MCF 10A (cell line): ENCODE data around the gene GGNBP2. TPM values are rescaled to one million over a fixed set of nuclear protein-coding genes. Genes with fewer than 3 reads are reported as not detected.

ENCODE experiments used
- BruUV-seq: library from RNA; stranded (reverse); fragments of 400-500 nt; replicated peaks from 2 replicates; lab custom pipeline; 2021; lab: Mats Ljungman, UMichigan
- CTCF ChIA-PET: fragments of 300-600 bp; sonication (Branson Sonifier 250); formaldehyde crosslinking; extraction: SDS; loops from one replicate; lab custom pipeline; 2021; ENCODE audit warnings: antibody characterized with exemption, inconsistent platforms; lab: Yijun Ruan, JAX
- POLR2A ChIA-PET: fragments of 300-600, 350-650 bp; sonication (Branson Sonifier 250); formaldehyde crosslinking; extraction: SDS; loops from one replicate; lab custom pipeline; 2020; ENCODE audit warnings: antibody characterized with exemption, inconsistent platforms; lab: Yijun Ruan, JAX
- DNase-seq: peaks from one replicate; pipeline ENCODE4 v3.0.0-alpha.2; 2018; ENCODE audit not compliant: unreplicated experiment
- H3K27ac Mint-ChIP-seq: one replicate; pipeline ENCODE4 v1.8.0; 2022; ENCODE audit warnings: mild to moderate bottlenecking, low read depth, mixed read lengths; ENCODE audit not compliant: unreplicated experiment
- H3K27me3 Mint-ChIP-seq: one replicate; pipeline ENCODE4 v1.8.0; 2022; ENCODE audit warnings: mixed read lengths; ENCODE audit not compliant: insufficient read depth, unreplicated experiment
- H3K36me3 Mint-ChIP-seq: one replicate; pipeline ENCODE4 v1.8.0; 2022; ENCODE audit warnings: mild to moderate bottlenecking, moderate library complexity, mixed read lengths; ENCODE audit not compliant: insufficient read depth, unreplicated experiment
- H3K4me1 Mint-ChIP-seq: one replicate; pipeline ENCODE4 v1.8.0; 2022; ENCODE audit warnings: mixed read lengths; ENCODE audit not compliant: insufficient read depth, unreplicated experiment
- H3K4me3 Mint-ChIP-seq: one replicate; pipeline ENCODE4 v1.8.0; 2022; ENCODE audit warnings: mild to moderate bottlenecking, moderate library complexity, mixed read lengths; ENCODE audit not compliant: unreplicated experiment
- H3K9me3 Mint-ChIP-seq: one replicate; pipeline ENCODE4 v1.8.0; 2022; ENCODE audit warnings: mixed read lengths; ENCODE audit not compliant: unreplicated experiment
- intact Hi-C: fragments of 100-400 bp; cut with micrococcal nuclease; formaldehyde crosslinking; loops from 2 replicates; pipeline ENCODE4 v1.14.1; 2022
- total RNA-seq: library from RNA; stranded (reverse); gene quantifications from 2 replicates; pipeline ENCODE4 v1.2.3, GENCODE V29; 2022
- TF ChIP-seq, protein P1 (sequence below): fragments of 200-600 bp; IDR thresholded peaks from one replicate; pipeline ENCODE4 v1.8.0; 2022; ENCODE audit warnings: antibody characterized with exemption, mild to moderate bottlenecking; ENCODE audit not compliant: unreplicated experiment

The GGNBP2 gene
- total RNA-seq, 1 experiment from 2014 or later, result 88.7 TPM

GRCh38 chr17:36611345-36612072 lies 66.8 kb downstream of the GGNBP2 start:
- ChIA-PET POLR2A (interaction anchor here (2.5 kb wide), 1 partner anchor 9 kb away, joined by 22 read pairs; the partner anchor contains the start of gene MRM1), CTCF (interaction anchor here (0.7 to 2.4 kb wide), 4 partner anchors 9 to 694 kb away, joined by 4 to 16 read pairs (median 4); partner anchors contain the start of gene MRM1)
- peak; percentile 79 for DNase-seq
- H3K9me3 Mint-ChIP-seq, result no peaks in the 10 kb centered on the region
- no peak overlapping the region for H3K4me3 Mint-ChIP-seq
- H3K27ac Mint-ChIP-seq, result no peak overlapping the region
- H3K36me3 Mint-ChIP-seq, result peaks cover 16% of the 10 kb centered on the region
- H3K27me3 Mint-ChIP-seq, result no peaks in the 10 kb centered on the region
- TF ChIP-seq, protein P1, sequence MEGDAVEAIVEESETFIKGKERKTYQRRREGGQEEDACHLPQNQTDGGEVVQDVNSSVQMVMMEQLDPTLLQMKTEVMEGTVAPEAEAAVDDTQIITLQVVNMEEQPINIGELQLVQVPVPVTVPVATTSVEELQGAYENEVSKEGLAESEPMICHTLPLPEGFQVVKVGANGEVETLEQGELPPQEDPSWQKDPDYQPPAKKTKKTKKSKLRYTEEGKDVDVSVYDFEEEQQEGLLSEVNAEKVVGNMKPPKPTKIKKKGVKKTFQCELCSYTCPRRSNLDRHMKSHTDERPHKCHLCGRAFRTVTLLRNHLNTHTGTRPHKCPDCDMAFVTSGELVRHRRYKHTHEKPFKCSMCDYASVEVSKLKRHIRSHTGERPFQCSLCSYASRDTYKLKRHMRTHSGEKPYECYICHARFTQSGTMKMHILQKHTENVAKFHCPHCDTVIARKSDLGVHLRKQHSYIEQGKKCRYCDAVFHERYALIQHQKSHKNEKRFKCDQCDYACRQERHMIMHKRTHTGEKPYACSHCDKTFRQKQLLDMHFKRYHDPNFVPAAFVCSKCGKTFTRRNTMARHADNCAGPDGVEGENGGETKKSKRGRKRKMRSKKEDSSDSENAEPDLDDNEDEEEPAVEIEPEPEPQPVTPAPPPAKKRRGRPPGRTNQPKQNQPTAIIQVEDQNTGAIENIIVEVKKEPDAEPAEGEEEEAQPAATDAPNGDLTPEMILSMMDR, result no peak
- intact Hi-C loops, result no loop called here
- peaks cover 13% of the 10 kb centered on the region for H3K4me1 Mint-ChIP-seq
- no TSS peak for BruUV-seq

GRCh38 chr17:36612323-36612722 lies 67.6 kb downstream of the GGNBP2 start:
- ChIA-PET POLR2A (interaction anchor here (2.5 kb wide), 1 partner anchor 10 kb away, joined by 22 read pairs; the partner anchor contains the start of gene MRM1), CTCF (interaction anchor here (2.4 kb wide), 1 partner anchor 10 kb away, joined by 16 read pairs; the partner anchor contains the start of gene MRM1)
- DNase-seq, result no peak
- Mint-ChIP-seq H3K9me3 (no peaks in the 10 kb centered on the region), H3K4me3 (no peak overlapping the region), H3K27me3 (no peaks in the 10 kb centered on the region), H3K4me1 (peaks cover 13% of the 10 kb centered on the region), H3K27ac (no peak overlapping the region), H3K36me3 (peaks cover 16% of the 10 kb centered on the region)
- intact Hi-C loops, result no loop called here
- TF ChIP-seq, protein P1, result no peak
- no TSS peak for BruUV-seq

DNA sequence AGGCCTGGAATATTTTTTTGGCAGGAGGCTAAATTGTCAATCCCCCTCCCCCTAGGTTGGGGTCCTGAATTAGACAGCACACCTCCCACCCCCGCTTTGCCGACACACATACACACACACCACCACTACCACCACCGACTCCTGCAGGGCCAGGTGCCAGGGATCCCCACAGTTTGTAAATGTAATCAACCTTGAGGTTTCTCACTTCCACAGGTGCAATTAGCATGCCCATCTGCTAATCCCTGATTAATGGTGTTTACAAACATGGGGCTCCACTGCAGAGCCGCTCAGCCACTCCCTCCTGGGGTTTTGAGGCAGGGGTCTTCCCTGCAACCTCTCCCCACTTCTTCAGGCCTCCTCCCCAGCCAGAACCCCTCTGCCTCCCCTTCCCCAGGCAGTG lies 68.4 kb downstream of the GGNBP2 start:
- no TSS peak for BruUV-seq
- Mint-ChIP-seq H3K4me1 (peaks cover 10% of the 10 kb centered on the region), H3K4me3 (no peak overlapping the region), H3K27me3 (peaks cover 7% of the 10 kb centered on the region), H3K36me3 (peaks cover 16% of the 10 kb centered on the region), H3K27ac (no peak overlapping the region), H3K9me3 (no peaks in the 10 kb centered on the region)
- DNase-seq, result no peak
- TF ChIP-seq, protein P1, result no peak
- intact Hi-C loops, result no loop called here
- ChIA-PET POLR2A (no interaction called here), CTCF (interaction anchor here (1.1 to 4.6 kb wide), 2 partner anchors 10 to 13 kb away, joined by 3 to 17 read pairs; no protein-coding TSS in a partner anchor)

DNA sequence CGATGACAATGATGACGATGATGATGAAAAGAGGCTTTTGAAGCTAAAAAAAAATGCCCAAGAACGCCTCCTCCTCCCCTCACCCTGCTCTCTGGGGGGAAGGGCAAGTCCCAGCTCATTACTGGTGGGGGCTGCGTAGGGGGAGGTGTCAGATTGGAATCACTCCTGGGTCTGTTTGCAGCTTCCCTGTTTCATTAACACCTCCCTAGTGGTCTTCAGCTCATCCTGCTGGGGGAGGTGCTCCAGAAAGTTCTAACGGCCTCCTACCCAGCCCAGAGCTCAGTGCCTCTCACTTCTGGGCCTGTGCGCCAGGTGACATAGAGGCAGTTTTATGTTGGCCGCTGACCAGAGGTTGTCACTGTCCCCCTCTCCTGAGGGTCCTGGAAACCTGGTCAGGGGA lies 69.4 kb downstream of the GGNBP2 start:
- Mint-ChIP-seq H3K9me3 (no peaks in the 10 kb centered on the region), H3K4me3 (no peak overlapping the region), H3K27me3 (peaks cover 13% of the 10 kb centered on the region), H3K4me1 (peaks cover 6% of the 10 kb centered on the region), H3K27ac (no peak overlapping the region), H3K36me3 (peaks cover 14% of the 10 kb centered on the region)
- POLR2A ChIA-PET, result interaction anchor here (0.6 kb wide), 1 partner anchor 779 kb away, joined by 3 read pairs; no protein-coding TSS in a partner anchor
- no peak for DNase-seq
- intact Hi-C loops, result no loop called here
- CTCF ChIA-PET, result interaction anchor here (0.7 to 4.6 kb wide), 6 partner anchors 11 to 670 kb away, joined by 3 to 17 read pairs (median 4); no protein-coding TSS in a partner anchor
- BruUV-seq, result no TSS peak
- TF ChIP-seq, protein P1, result no peak
